Inflammatory macrophage treated with lipopolysaccharide for 1 hour (primary cell): ENCODE results near the gene HMGB4.

Experiments
- DNase-seq, 2 donors: peaks; one replicate each; pipeline ENCODE4 v3.0.0-alpha.2; 2020 to 2022

HMGB4 gene, protein sequence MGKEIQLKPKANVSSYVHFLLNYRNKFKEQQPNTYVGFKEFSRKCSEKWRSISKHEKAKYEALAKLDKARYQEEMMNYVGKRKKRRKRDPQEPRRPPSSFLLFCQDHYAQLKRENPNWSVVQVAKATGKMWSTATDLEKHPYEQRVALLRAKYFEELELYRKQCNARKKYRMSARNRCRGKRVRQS

DNA sequence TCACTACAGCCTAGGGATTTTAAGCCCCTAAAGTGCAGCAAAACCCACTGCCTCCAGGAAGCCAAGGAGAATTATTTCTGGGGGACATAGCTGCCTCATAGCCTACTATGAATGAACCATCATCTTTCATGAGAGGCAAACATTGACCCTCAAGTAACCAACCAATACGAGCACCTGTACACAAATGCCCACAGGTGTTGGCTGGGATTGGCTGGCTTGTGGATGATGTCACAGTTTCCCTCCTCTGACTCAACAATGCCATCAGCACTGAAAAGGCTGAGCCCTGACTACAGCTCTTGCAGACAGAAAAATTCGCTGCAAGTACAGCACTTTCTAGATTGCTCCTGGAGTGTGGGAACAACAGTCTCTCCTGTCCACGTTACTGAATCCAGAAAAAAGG lies at the start of gene HMGB4:
HMGB4 (plus strand) TSS at position 301 of the 400 bp plus-strand sequence. CDS start 113 bp downstream, outside the sequence.
- DNase-seq: no peak

- no peak for DNase-seq
Observed at GRCh38 chr1:33814166-33814565, 49.7 kb upstream of the HMGB4 start.

- DNase-seq: no peak
Observed at GRCh38 chr1:33815061-33815460, 48.8 kb upstream of the HMGB4 start.

GRCh38 chr1:33818071-33818470 lies 45.8 kb upstream of the HMGB4 start:
- no peak for DNase-seq

DNA sequence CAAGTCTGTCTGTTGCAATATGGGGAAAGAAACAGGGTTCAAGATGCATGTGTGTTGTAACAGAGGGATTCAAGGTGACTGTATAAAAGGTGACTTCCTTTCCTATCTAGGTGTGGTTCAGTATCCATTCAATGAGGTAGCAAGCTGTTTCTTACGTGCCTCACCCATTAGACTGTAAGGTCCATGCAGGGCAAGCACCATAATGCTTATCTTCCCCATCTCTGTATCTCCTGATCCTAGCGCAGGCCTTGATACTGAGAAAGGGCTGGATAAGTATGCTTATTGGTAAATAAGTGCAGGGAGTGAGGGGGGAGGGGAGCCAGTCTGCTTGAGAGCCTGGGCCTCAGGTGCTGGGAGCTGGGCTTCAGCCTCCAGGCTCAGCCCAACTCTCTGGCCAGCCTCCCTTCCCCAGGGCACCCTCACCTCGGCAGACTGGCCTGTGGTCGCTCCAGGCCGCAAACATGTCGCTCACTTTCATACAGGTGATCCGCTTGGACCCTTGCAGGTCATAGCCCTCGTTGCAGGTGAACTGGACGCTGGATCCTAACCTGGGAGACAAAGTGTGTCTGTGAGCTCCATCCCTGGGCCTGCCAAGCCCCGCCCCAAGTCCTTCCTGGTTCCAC lies 44.5 kb upstream of the HMGB4 start:
- DNase-seq: no peak

- no peak for DNase-seq
Observed at GRCh38 chr1:33819913-33820311, 44.0 kb upstream of the HMGB4 start.

- no peak for DNase-seq
Observed at GRCh38 chr1:33820804-33821203, 43.1 kb upstream of the HMGB4 start.

GRCh38 chr1:33821291-33821690 lies 42.6 kb upstream of the HMGB4 start:
- DNase-seq: no peak

DNA sequence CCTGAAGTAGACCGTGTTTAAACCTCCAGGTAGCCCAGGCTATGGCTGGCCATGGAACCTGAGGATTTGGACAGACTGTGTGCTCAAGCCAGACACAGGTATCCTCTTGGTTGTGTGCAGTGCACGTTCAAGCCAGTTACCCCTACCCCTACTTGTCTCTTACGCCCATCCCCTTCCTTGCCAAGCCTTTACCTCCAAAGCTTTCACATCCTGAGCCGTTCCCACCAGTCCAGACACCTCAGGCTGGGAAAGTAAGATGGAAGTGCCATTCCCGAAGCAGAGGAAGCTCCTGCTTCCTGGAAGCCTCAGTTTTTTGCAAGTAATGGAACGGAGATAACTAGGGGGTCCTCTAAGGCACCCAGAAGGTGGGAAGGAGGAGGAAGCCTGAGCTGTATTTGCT lies 41.5 kb upstream of the HMGB4 start:
- DNase-seq: no peak

GRCh38 chr1:33823401-33823800 lies 40.5 kb upstream of the HMGB4 start:
- DNase-seq: no peak

GRCh38 chr1:33823830-33824229 lies 40.0 kb upstream of the HMGB4 start:
- DNase-seq: no peak

GRCh38 chr1:33824321-33824720 lies 39.6 kb upstream of the HMGB4 start:
- no peak for DNase-seq

GRCh38 chr1:33824971-33825370 lies 38.9 kb upstream of the HMGB4 start:
- DNase-seq: no peak

GRCh38 chr1:33825506-33825905 lies 38.4 kb upstream of the HMGB4 start:
- DNase-seq: no peak

- DNase-seq: no peak
Observed at GRCh38 chr1:33826311-33826710, 37.6 kb upstream of the HMGB4 start.

DNA sequence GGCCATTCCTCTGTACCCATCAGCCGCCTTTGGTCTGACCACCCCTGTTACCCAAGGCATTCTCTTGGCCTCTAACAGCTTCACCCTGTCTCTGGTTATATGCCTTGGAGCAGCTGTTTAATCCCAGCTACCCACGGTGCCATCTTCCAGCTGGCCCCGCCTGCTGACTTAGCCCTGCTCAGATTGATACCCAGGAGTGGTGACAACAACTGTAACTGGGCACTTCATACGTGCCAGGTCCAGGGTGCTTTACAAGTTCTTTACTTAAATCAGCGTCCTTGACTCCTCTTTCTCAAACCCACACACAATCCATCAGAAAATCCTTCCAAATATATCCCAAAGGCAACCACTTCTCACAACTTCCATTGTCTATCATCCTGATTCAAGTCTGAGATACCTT lies 37.2 kb upstream of the HMGB4 start:
- no peak for DNase-seq

- no peak for DNase-seq
Observed at GRCh38 chr1:33828059-33828458, 35.8 kb upstream of the HMGB4 start.

DNA sequence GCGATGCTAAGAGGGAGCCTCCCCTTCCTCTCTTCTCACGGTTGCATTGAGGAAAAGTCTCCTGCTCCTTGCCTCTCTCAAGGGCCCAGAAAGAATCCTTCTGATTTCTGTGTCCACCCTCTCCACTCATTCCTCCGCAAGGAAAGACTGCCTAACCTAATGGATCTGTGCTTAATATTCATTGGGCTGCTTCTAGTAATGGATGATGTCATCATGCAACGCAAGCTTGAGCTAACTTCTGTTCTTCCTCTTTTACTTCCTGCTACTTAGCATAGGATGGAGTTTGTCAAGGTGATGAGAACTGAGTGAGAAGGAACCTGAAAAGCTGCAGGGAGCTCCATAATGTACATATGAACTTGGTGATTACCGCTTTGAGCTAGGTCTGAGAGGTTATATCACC lies 35.2 kb upstream of the HMGB4 start:
- no peak for DNase-seq

GRCh38 chr1:33836911-33837310 lies 27.0 kb upstream of the HMGB4 start:
- DNase-seq: no peak

DNA sequence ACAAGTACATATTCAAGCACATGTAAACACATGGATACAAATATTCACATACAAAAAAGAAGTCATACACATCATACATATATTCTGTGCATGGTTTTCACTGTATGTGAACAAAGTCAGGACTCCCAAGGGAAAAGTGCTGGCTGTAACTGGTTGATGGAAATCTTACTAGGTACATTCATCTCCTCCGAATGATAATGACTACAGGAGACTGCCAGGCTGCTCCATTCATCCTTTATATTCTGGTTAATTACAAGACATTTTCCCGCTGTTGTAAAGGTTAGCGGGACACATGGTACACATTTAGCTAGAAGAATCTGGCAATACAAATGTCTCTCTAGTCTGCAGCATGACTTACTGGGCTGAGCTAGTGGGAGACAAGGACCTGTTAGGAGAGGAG lies 26.2 kb upstream of the HMGB4 start:
- no peak for DNase-seq

GRCh38 chr1:33841494-33841893 lies 22.4 kb upstream of the HMGB4 start:
- no peak for DNase-seq

DNA sequence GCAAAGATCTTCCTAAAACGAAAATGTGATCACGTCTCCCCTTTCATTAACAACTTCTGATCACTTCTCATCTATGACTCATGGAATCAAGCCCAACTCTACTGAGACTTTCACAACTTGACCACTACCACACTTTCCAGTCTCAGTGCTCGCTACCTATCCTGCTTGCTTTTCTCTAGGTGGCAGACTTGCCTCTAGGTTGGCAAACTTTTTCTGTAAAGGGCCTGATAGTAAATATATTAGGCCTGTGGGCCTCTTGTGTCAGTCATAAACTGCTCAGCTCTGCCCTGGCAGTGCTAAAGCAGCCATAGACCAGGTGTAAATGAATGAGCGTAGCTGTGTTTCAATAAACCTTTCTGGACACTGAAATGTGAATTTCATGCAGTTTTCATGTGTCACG lies 21.5 kb upstream of the HMGB4 start:
- DNase-seq: no peak

DNA sequence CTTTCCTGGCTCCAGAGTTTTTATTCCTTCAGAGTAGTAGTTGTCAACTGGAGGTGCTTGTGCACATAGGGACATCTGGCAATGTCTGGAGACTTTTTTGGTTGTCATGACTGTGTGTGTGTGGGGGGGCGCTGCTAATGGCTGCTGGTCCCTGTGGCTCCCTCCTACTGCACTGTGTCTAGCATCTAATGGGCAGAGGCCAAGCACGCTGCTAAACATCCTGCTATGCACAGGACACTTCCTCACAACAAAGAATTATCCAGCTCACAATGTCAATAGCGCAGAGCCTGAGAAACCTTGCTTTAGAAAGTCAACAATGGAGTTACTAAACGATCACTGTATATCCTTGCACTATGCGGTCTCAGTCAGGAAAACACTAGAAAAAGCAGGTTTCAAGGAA lies 19.7 kb upstream of the HMGB4 start:
- DNase-seq: no peak

- DNase-seq: no peak
Observed at GRCh38 chr1:33846861-33847260, 17.0 kb upstream of the HMGB4 start.
